ENCODE data around the gene C17orf67. TPM values are rescaled to one million over a fixed set of nuclear protein-coding genes. Genes with fewer than 3 reads are reported as not detected.
A peak's percentile ranks its signal among the peaks of the same experiment; 100 is the strongest.

Gene C17orf67, protein sequence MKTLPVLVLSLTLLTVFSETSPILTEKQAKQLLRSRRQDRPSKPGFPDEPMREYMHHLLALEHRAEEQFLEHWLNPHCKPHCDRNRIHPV
- total RNA-seq (6.2 TPM), polyA plus RNA-seq (1 to 10 TPM; 1.5 to 2.4 (median 2.1) TPM)

- peak; percentile 86 to 88 for ATAC-seq (ENCODE audit: low read depth in 2 of 2)
- Mint-ChIP-seq H3K27me3 (no peaks in the 10 kb centered on the region), H3K27ac (peak within 1 kb of the TSS; percentile 83 to 95 (median 92)), H3K4me1 (peaks cover 27 to 75% (median 54%) of the 10 kb centered on the region in 4 donors), H3K9me3 (peaks cover 0 to 2% (median 0%) of the 10 kb centered on the region in 7 donors), H3K4me3 (peak within 1 kb of the TSS; percentile 96 to 100 (median 98)), H3K36me3 (peaks cover 10% of the 10 kb centered on the region)
- Histone ChIP-seq H3K27ac (ENCODE audit: insufficient read depth, low read length, poor library complexity, severe bottlenecking) (peak within 1 kb of the TSS; percentile 87), H3K4me3 (ENCODE audit: low read depth, low read length) (peak within 1 kb of the TSS; percentile 87), H3K9me3 (ENCODE audit: control insufficient read depth in 2 of 2, low read length in 2 of 2) (no peaks in the 10 kb centered on the region), H3K36me3 (ENCODE audit: control insufficient read depth, insufficient read depth, low read length) (no peaks in the 10 kb centered on the region), H3K27me3 (ENCODE audit: control insufficient read depth, insufficient read depth, low read length) (no peaks in the 10 kb centered on the region), H3K4me1 (ENCODE audit: control insufficient read depth, insufficient read depth, low read length, poor library complexity, severe bottlenecking) (peaks cover 56% of the 10 kb centered on the region)
- DNase-seq, result peak; percentile 95 to 99 (median 98)
Observed at GRCh38 chr17:56833809-56834379, at the start of gene C17orf67, which contains the start of gene DGKE. Gene C17orf67, minus strand, starts transcription at chr17:56833920. Its CDS starts 18,110 bp downstream, at chr17:56815810. Gene DGKE, plus strand, starts transcription at chr17:56834151. Its CDS starts 645 bp downstream, at chr17:56834796.

- Histone ChIP-seq H3K27ac (ENCODE audit: insufficient read depth, low read length, poor library complexity, severe bottlenecking) (no peak overlapping the region), H3K4me1 (ENCODE audit: control insufficient read depth, insufficient read depth, low read length, poor library complexity, severe bottlenecking) (no peaks in the 10 kb centered on the region), H3K4me3 (ENCODE audit: low read depth, low read length) (no peak overlapping the region), H3K27me3 (ENCODE audit: control insufficient read depth, insufficient read depth, low read length) (no peaks in the 10 kb centered on the region), H3K9me3 (ENCODE audit: control insufficient read depth in 2 of 2, low read length in 2 of 2) (no peaks in the 10 kb centered on the region), H3K36me3 (ENCODE audit: control insufficient read depth, insufficient read depth, low read length) (peaks cover 6% of the 10 kb centered on the region)
- Mint-ChIP-seq H3K9me3 (peaks cover 0 to 1% (median 0%) of the 10 kb centered on the region in 7 donors), H3K27ac (no peak overlapping the region), H3K27me3 (peaks cover 2% of the 10 kb centered on the region), H3K4me1 (peaks cover 0 to 8% (median 4%) of the 10 kb centered on the region in 4 donors), H3K4me3 (no peak overlapping the region), H3K36me3 (peaks cover 5% of the 10 kb centered on the region)
- ATAC-seq (ENCODE audit: low read depth in 2 of 2) (no peak), DNase-seq (no peak)
Observed at GRCh38 chr17:56881685-56882295, 48.1 kb upstream of the C17orf67 start.

DNA sequence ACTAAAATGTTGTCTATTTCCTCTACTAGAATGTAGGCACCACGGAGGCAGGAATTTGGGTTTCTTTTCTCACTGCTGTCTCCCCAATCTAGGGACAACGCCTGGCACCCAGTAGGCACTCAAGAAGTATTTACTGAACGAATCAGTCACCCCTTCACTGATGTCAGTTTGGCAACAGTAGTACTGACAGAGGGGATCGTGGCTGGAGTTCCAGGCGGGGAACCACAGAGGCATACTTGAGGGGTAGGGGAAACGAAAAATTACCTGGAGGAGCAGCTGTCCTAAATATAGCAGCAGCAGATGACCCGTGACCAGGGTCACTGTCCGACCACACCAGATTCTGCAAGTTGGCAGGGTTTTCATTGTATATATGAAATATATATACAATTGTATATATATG, 46.9 kb upstream of the C17orf67 start:
- H3K9me3 ChIP-seq (ENCODE audit: control insufficient read depth in 2 of 2, low read length in 2 of 2), result no peaks in the 10 kb centered on the region
- H3K27me3 Mint-ChIP-seq, result peaks cover 4% of the 10 kb centered on the region
- H3K4me1 ChIP-seq (ENCODE audit: control insufficient read depth, insufficient read depth, low read length, poor library complexity, severe bottlenecking), result no peaks in the 10 kb centered on the region
- no peak overlapping the region for H3K27ac Mint-ChIP-seq
- H3K27me3 ChIP-seq (ENCODE audit: control insufficient read depth, insufficient read depth, low read length), result no peaks in the 10 kb centered on the region
- H3K4me3 Mint-ChIP-seq, result no peak overlapping the region
- H3K4me1 Mint-ChIP-seq, result peaks cover 0 to 5% (median 4%) of the 10 kb centered on the region in 4 donors
- peaks cover 0 to 3% (median 0%) of the 10 kb centered on the region in 7 donors for H3K9me3 Mint-ChIP-seq
- H3K4me3 ChIP-seq (ENCODE audit: low read depth, low read length), result no peak overlapping the region
- no peaks in the 10 kb centered on the region for H3K36me3 Mint-ChIP-seq
- DNase-seq, result no peak
- H3K27ac ChIP-seq (ENCODE audit: insufficient read depth, low read length, poor library complexity, severe bottlenecking), result no peak overlapping the region
- no peak for ATAC-seq (ENCODE audit: low read depth in 2 of 2)
- no peaks in the 10 kb centered on the region for H3K36me3 ChIP-seq (ENCODE audit: control insufficient read depth, insufficient read depth, low read length)

GRCh38 chr17:56880133-56880532, 46.4 kb upstream of the C17orf67 start:
- DNase-seq (no peak), ATAC-seq (ENCODE audit: low read depth in 2 of 2) (no peak)
- no peak overlapping the region for H3K27ac ChIP-seq (ENCODE audit: insufficient read depth, low read length, poor library complexity, severe bottlenecking)
- H3K27me3 ChIP-seq (ENCODE audit: control insufficient read depth, insufficient read depth, low read length), result no peaks in the 10 kb centered on the region
- peaks cover 4% of the 10 kb centered on the region for H3K27me3 Mint-ChIP-seq
- H3K4me1 Mint-ChIP-seq, result peaks cover 0 to 5% (median 2%) of the 10 kb centered on the region in 4 donors
- peaks cover 0 to 1% (median 0%) of the 10 kb centered on the region in 7 donors for H3K9me3 Mint-ChIP-seq
- no peak overlapping the region for H3K4me3 Mint-ChIP-seq
- no peaks in the 10 kb centered on the region for H3K36me3 Mint-ChIP-seq
- no peaks in the 10 kb centered on the region for H3K4me1 ChIP-seq (ENCODE audit: control insufficient read depth, insufficient read depth, low read length, poor library complexity, severe bottlenecking)
- no peak overlapping the region for H3K27ac Mint-ChIP-seq
- H3K4me3 ChIP-seq (ENCODE audit: low read depth, low read length), result no peak overlapping the region
- no peaks in the 10 kb centered on the region for H3K36me3 ChIP-seq (ENCODE audit: control insufficient read depth, insufficient read depth, low read length)
- no peaks in the 10 kb centered on the region for H3K9me3 ChIP-seq (ENCODE audit: control insufficient read depth in 2 of 2, low read length in 2 of 2)

- ATAC-seq (ENCODE audit: low read depth in 2 of 2) (no peak), DNase-seq (no peak)
- Mint-ChIP-seq H3K36me3 (no peaks in the 10 kb centered on the region), H3K27me3 (peaks cover 6% of the 10 kb centered on the region), H3K4me3 (no peak overlapping the region), H3K4me1 (peaks cover 0 to 5% (median 2%) of the 10 kb centered on the region in 4 donors), H3K27ac (peak overlapping the region in 1 of 3 donors; percentile 38), H3K9me3 (peaks cover 0 to 1% (median 0%) of the 10 kb centered on the region in 7 donors)
- Histone ChIP-seq H3K27ac (ENCODE audit: insufficient read depth, low read length, poor library complexity, severe bottlenecking) (no peak overlapping the region), H3K36me3 (ENCODE audit: control insufficient read depth, insufficient read depth, low read length) (no peaks in the 10 kb centered on the region), H3K9me3 (ENCODE audit: control insufficient read depth in 2 of 2, low read length in 2 of 2) (no peaks in the 10 kb centered on the region), H3K4me1 (ENCODE audit: control insufficient read depth, insufficient read depth, low read length, poor library complexity, severe bottlenecking) (no peaks in the 10 kb centered on the region), H3K4me3 (ENCODE audit: low read depth, low read length) (no peak overlapping the region), H3K27me3 (ENCODE audit: control insufficient read depth, insufficient read depth, low read length) (no peaks in the 10 kb centered on the region)
Observed at GRCh38 chr17:56879280-56879679, 45.6 kb upstream of the C17orf67 start.

GRCh38 chr17:56876766-56877179, 43.1 kb upstream of the C17orf67 start:
- ATAC-seq (ENCODE audit: low read depth in 2 of 2) (no peak), DNase-seq (no peak)
- Mint-ChIP-seq H3K36me3 (no peaks in the 10 kb centered on the region), H3K4me1 (peaks cover 0 to 5% (median 2%) of the 10 kb centered on the region in 4 donors), H3K27ac (no peak overlapping the region), H3K9me3 (peaks cover 0 to 1% (median 0%) of the 10 kb centered on the region in 7 donors), H3K4me3 (no peak overlapping the region), H3K27me3 (peaks cover 17% of the 10 kb centered on the region)
- H3K9me3 ChIP-seq (ENCODE audit: control insufficient read depth in 2 of 2, low read length in 2 of 2), result no peaks in the 10 kb centered on the region
- H3K4me1 ChIP-seq (ENCODE audit: control insufficient read depth, insufficient read depth, low read length, poor library complexity, severe bottlenecking), result no peaks in the 10 kb centered on the region
- H3K27me3 ChIP-seq (ENCODE audit: control insufficient read depth, insufficient read depth, low read length), result no peaks in the 10 kb centered on the region
- no peak overlapping the region for H3K27ac ChIP-seq (ENCODE audit: insufficient read depth, low read length, poor library complexity, severe bottlenecking)
- no peak overlapping the region for H3K4me3 ChIP-seq (ENCODE audit: low read depth, low read length)
- no peaks in the 10 kb centered on the region for H3K36me3 ChIP-seq (ENCODE audit: control insufficient read depth, insufficient read depth, low read length)

DNA sequence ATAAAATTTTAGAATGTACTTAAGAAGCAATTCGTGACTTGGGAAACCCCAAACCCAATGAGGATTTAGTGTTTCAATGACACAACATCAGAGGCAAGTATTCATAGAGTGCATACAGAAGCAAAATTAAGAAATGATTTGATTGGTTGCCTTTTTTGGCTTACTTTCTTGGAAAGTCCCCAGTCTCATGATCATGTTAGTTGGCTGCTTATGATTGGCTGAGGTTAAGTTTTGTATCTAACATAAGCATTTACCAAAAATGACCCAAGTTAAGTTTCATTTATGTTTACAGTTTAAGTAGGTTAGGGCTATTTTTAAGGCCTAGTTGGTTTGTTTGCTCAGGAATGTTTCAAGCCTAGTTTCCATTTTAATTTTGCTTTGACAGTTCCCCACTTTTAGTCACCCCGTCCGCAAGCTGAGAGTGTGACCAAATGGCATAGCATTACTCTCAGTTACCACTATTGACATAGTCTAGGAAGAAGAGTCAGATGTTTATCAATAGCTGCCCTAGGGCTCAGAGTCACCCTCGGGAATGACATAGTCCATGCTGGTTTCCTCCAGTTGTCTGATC, 36.4 kb upstream of the C17orf67 start:
- Histone ChIP-seq H3K27ac (ENCODE audit: insufficient read depth, low read length, poor library complexity, severe bottlenecking) (no peak overlapping the region), H3K4me3 (ENCODE audit: low read depth, low read length) (no peak overlapping the region), H3K4me1 (ENCODE audit: control insufficient read depth, insufficient read depth, low read length, poor library complexity, severe bottlenecking) (no peaks in the 10 kb centered on the region), H3K27me3 (ENCODE audit: control insufficient read depth, insufficient read depth, low read length) (no peaks in the 10 kb centered on the region), H3K9me3 (ENCODE audit: control insufficient read depth in 2 of 2, low read length in 2 of 2) (no peaks in the 10 kb centered on the region), H3K36me3 (ENCODE audit: control insufficient read depth, insufficient read depth, low read length) (peaks cover 4% of the 10 kb centered on the region)
- Mint-ChIP-seq H3K27ac (peak overlapping the region in 2 of 3 donors; percentile 26 to 34), H3K9me3 (peaks cover 0 to 2% (median 0%) of the 10 kb centered on the region in 7 donors), H3K4me3 (no peak overlapping the region), H3K36me3 (peaks cover 5% of the 10 kb centered on the region), H3K27me3 (peaks cover 13% of the 10 kb centered on the region), H3K4me1 (peaks cover 0 to 4% (median 0%) of the 10 kb centered on the region in 4 donors)
- no peak for ATAC-seq (ENCODE audit: low read depth in 2 of 2)
- no peak for DNase-seq

All from CD4-positive, CD25-positive, alpha-beta regulatory T cell (primary cell).